Measurements from ENCODE around the gene CORO2A.
"Not testable (repeated sequence)": the region's sequence is repeated elsewhere in the genome, so short reads cannot be mapped to it uniquely, and the experiment has no call there.

CORO2A gene

DNA sequence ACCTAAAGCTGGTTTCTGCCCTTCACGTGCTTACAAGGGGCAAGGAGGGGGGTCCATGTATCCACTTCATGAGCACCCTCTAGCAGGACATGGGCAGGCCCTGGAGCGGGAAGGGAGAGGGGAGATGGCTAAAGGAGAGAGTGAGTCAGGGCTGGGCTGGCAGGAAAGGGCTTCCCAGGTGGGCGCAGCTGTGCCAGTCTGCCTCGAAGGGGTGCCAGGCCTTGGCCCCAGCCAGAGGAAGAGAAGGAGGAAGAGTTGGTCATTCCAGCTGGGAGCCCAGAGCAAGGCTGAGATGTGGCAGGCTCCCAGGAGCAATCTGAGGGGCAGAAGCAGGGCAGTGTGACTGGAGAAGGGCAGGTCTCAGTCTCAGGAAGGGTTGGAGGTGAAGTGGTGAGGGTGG lies 98.1 kb downstream of the CORO2A start:
- TF ChIP-seq, protein P1, sequence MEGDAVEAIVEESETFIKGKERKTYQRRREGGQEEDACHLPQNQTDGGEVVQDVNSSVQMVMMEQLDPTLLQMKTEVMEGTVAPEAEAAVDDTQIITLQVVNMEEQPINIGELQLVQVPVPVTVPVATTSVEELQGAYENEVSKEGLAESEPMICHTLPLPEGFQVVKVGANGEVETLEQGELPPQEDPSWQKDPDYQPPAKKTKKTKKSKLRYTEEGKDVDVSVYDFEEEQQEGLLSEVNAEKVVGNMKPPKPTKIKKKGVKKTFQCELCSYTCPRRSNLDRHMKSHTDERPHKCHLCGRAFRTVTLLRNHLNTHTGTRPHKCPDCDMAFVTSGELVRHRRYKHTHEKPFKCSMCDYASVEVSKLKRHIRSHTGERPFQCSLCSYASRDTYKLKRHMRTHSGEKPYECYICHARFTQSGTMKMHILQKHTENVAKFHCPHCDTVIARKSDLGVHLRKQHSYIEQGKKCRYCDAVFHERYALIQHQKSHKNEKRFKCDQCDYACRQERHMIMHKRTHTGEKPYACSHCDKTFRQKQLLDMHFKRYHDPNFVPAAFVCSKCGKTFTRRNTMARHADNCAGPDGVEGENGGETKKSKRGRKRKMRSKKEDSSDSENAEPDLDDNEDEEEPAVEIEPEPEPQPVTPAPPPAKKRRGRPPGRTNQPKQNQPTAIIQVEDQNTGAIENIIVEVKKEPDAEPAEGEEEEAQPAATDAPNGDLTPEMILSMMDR (IDR thresholded peaks at IDR 0.05; ENCODE audit: low read depth, low read length) = no peak
- H3K4me3 ChIP-seq (ENCODE audit: low read depth, low read length) = no peak overlapping the region

DNA sequence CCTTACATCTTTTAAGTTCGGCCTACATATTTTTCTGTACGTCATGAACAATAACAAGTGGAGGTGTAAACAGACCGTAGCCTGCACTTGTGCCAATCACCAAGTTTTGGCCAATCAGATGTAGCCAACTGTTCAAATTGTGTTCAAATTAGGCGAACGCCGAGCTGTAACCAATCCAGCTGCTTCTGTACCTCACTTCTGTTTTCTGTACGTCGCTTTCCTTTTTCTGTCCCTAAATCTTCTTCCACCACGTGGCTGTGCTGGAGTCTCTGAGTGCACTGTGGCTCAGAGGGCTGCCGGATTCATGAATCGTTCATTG lies 99.9 kb downstream of the CORO2A start:
- TF ChIP-seq, protein P1 (IDR thresholded peaks at IDR 0.05; ENCODE audit: low read depth, low read length) = no peak
- no peak overlapping the region for H3K4me3 ChIP-seq (ENCODE audit: low read depth, low read length)

DNA sequence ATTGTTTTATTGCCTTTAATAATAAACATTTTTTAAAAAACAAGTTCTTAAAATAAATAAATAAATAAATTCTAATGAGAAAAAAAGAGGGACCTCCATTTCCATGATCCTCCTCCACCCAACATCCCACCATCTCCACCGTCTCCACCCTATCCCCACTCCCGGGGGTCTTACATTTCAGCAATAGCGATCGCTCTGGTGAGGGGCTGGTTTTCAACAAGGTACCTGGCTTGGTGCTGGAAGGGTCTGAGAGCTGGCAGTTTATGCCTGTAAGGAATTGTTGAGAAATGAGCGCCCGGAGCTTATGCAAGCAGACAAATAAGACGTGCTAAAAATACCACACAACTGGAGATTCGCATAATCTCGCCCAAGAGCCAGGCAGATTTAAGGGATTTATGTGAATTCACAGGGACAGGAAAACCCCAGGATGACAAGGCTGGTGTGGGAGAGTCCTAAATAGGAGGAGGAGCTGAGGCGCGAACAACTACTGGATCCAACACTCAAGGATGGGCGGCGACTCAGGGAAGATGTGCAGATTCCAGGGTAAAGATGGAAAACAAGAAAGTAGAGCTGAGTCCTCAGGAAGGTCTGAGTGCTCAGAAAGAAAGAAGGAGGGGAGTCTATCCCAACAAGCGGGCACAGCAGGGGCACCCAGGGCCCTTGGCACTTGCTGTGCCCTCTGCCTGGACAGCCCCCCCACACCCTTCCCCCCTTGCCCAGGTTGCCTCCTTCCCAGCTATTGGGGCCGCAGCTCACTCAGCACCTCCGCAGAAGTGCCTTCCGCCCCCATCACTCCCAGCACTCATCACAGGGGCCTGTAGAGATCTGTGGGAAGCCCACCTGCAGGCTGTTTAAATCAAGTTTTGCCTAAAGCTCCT lies 100.5 kb downstream of the CORO2A start:
- H3K4me3 ChIP-seq (ENCODE audit: low read depth, low read length) = no peak overlapping the region
- TF ChIP-seq, protein P1 (IDR thresholded peaks at IDR 0.05; ENCODE audit: low read depth, low read length) = no peak

DNA sequence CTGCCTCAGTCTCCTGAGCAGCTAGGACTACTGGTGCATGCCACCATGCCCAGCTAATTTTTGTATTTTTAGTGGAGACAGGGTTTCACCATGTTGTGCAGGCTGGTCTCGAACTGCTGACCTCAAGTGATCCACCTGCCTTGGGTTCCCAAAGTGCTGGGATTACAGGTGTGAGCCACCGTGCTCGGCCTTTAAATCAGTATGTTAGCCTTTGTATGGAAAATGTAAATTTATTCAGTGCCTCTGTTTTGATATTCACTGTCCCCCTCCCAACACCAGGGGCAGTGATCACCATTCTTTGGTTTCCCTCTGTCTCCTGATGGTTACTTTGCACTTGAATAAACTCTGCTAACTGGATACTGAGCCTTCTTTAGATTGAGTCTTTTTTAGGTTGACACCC lies 101.8 kb downstream of the CORO2A start:
- H3K4me3 ChIP-seq (ENCODE audit: low read depth, low read length) = not testable (repeated sequence)

DNA sequence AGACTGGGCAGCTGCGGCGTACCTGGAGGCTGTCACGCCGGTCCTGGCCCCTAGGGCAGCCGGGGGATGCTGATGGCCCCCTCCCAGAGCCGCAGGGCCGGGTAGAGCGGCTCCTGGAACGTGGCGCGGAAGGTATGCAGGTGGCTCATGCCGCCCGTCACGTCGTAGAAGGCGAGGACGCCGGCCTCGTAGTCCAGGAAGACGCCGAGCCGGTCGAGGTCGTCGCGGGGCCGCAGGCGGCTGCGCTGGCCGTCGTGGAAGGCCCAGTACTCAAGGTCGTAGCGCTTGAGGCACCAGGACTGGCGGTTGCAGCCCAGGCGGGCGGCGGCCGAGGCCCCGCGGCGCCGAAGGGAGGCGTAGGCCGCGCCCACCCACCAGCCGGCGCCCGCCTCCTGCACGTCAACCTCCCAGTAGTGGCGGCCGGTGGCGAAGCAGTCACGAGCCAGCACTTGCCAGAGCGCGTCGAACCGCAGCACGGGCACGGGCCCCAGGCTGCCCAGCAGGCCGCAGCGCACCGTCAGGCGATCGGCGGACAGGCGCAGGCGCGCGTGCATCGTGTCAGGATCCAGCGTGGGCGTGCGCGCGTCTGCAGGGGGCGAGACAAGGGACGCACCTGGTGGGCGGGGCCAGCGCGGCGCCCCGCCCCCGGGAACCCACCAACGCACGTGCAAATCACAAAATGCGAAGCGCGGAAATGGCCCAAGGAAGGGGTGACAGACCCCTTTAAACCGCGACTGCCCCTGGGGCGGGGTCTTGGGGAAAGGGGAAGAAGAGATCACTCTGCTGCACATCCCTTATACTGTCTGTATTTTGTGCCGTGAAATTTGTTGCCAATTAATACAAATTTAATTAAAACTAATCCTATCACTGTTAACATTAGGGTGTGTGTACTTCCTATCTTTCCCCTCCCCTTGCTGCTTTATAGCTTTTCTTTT lies 104.8 kb downstream of the CORO2A start:
- TF ChIP-seq, protein P1 (IDR thresholded peaks at IDR 0.05; ENCODE audit: low read depth, low read length) = no peak
- no peak overlapping the region for H3K4me3 ChIP-seq (ENCODE audit: low read depth, low read length)

DNA sequence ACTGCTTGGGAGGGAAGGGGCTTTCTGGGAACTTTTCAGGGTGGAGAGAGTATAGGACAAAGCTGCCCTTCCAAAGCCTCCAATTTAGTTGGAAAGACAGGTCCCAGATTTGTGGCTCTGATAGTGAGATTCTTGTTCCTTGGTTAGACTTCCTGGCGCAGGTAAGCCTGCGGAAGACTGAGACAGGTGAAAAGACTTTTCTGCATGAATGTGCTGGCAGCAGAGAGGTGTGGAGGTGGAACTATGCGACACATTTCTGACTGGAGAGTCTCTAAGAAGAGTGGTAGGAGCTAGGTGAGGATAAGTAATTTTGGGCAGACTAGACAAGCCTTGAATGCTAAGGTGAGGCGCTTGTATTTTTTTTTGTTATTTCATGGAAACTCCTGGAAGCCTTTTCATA lies 106.0 kb downstream of the CORO2A start:
- TF ChIP-seq, protein P1 (IDR thresholded peaks at IDR 0.05; ENCODE audit: low read depth, low read length) = no peak

DNA sequence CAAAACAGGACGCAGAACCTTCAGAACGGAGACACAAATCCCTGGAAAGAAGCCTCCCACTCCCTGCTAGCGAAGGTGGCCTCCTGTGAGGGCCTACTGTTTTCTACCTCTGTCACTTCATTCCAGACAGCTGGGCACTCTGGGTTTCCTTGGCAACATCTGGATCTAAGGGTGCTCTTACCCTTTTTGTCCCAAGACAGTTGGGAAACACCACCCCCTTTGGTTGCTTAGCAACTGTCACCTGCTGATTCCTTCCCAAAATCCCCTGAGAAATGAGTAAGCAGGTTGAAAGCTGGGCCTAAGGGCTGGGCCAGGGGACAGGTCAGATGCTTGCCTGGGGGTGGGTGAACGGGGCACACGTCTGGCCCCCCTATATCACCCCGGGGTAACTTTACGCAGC lies 106.5 kb downstream of the CORO2A start:
- no peak overlapping the region for H3K4me3 ChIP-seq (ENCODE audit: low read depth, low read length)
- TF ChIP-seq, protein P1 (IDR thresholded peaks at IDR 0.05; ENCODE audit: low read depth, low read length) = no peak

More for the DNA sequence above, 106.0 kb downstream of the CORO2A start:
- no peak overlapping the region for H3K4me3 ChIP-seq (ENCODE audit: low read depth, low read length)
